HG02759 (cell line): ENCODE data around the gene MRPS21.

ENCODE experiments used
- ATAC-seq: cut with Tn5 transposase; IDR thresholded peaks from one replicate; pipeline ENCODE4 v1.9.1; 2021; ENCODE audit warnings: mild to moderate bottlenecking, moderate library complexity; ENCODE audit not compliant: unreplicated experiment

Gene MRPS21

DNA sequence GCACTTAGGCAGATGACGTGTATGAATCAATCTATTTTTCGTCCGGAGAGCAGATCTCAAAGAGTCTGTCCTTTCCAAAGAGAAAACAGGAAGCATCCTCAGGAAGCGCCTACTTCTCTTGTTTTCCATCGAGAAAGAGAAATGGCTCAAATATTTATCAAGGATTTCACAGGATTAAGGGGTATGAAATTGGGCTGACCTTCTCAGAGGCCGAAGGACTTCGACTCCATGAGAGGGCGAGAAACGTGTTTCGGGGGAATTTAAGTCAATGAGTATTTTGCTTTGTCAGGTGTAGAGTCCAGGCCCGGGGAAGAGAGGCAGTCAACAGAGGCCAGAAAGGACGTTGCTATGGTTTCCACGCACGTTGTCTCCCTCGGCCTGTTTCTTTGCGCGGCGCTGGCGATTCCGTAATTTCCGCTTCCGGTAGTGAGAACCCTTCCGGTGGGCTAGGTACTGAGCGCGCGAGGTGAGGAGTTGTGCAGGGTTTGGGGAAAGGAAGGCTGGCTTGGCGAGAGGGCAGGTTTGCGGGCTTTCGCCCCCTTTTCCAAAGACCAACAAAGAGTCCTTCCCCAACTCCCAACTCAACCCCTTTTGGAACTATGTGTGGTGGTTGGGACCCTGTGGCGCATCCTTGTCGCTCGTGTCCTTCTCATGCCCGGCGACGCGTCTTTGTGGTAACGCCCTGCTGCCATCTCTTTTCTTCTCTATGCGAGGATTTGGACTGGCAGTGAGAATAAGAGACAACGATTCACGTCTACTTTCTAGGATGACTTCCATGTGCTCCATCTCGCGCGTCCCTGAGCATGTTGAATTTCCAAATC, at the start of gene MRPS21:
Gene MRPS21, plus strand, starts transcription at position 429 of the 821 bp plus-strand sequence. CDS start 506 bp downstream, outside the sequence.
- ATAC-seq, result peak; percentile 99

GRCh38 chr1:150249936-150250335, 43.7 kb upstream of the MRPS21 start:
- ATAC-seq, result no peak

DNA sequence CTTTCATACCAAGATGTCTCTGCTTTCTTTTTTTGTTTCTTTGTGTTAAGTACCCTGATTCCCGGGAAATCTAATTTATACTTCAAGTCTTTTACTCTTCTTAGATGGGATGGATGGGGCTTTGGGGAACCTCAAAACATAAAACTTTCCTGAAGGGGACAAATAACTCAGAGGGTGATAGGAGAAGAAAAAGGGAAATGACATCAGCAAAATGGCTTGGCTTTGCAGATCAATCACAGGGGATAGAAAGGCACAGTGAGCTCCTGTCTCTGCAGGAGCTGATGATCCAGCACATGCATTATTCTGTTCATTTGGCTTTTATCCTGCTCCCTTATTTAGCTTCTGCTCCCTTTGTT, 37.5 kb upstream of the MRPS21 start:
- ATAC-seq, result no peak

DNA sequence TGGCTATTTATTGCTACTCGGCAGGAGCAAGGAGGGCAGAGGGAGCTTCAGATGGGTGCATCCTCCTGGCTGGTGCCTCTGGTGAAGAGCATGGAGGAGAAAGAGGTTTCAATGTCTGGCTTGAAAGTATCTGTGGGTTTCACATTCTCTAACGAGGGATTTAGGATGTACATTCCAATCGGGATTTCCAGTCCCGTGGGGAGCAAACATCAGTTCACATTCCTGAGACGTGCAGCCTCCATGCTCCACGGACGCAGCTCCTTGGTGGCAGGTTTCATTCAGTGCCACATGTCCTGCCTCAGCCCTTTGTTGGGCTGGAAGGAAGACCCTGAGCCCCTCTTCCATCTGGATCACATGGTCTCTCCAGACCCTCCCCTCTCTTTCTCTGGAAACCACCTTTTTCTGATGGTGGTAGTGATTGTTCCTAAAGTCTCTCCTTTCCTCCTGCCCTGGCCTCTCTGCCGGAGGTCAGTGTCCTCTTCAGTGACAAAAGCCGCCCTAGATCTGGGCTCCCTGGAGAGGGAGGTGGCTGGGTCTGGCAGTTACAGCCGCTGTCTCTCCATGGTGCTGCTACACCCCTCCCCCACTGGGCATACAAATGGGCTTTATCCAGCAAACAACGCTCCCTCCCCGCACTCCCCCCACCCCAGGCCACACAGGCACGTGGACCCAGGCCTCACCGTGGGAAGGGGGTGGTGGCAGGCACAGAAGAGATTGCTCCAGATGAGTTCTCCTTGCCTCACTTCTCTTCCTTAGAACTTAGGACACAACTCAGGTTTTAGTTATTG, 36.9 kb upstream of the MRPS21 start:
- no peak for ATAC-seq

DNA sequence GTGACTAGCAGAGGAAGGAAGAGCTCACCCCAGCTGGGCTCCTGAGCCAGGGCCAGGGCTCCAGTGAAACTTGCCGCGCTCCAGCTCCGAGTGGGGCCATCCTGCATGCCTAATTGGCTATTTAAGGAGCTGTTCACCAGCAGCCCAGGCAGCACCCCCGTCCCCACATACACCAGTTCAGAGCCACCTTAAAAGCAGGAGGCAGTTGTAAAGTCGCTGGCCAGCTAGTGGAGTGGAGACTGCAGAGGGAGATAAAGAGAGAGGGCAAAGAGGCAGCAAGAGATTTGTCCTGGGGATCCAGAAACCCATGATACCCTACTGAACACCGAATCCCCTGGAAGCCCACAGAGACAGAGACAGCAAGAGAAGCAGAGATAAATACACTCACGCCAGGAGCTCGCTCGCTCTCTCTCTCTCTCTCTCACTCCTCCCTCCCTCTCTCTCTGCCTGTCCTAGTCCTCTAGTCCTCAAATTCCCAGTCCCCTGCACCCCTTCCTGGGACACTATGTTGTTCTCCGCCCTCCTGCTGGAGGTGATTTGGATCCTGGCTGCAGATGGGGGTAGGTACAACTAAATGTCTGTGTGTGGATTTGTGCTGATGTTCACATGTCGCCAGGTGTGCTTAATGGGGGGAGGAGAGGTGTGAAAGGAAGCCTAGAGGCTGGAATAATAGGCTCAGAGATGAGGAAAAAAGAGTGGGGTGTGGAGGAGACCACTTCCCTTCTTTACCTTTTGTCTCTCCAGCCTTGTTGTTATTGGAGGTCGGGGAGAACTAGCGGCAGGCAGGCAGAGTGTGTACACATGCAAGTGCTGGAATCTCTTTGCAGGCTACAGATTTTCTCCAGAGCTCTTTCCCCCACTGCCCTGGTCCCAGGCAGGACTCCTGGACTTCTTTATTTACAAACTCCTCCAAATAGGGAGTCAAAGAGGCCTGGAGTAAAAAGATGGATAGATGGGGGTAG, 35.8 kb upstream of the MRPS21 start, which contains the start of gene CA14:
Gene CA14, plus strand, starts transcription at position 151 of the 962 bp plus-strand sequence. Its CDS starts 355 bp downstream, at position 506.
- no peak for ATAC-seq

GRCh38 chr1:150259217-150259616, 34.4 kb upstream of the MRPS21 start:
- ATAC-seq, result no peak

- no peak for ATAC-seq
Observed at GRCh38 chr1:150259758-150260669, 33.6 kb upstream of the MRPS21 start.

DNA sequence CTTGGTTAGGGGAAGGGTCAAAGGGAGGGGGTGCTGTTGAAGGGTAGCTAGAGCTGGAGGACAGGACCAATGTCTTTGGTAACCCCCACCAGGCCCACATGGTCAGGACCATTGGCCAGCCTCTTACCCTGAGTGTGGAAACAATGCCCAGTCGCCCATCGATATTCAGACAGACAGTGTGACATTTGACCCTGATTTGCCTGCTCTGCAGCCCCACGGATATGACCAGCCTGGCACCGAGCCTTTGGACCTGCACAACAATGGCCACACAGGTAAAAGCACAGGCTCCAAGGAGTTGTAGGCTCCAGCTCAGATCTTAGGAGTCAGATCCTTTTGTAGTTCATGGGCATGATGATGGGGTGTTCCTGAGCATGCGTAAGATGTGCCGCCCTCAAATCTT, 32.3 kb upstream of the MRPS21 start:
- no peak for ATAC-seq

DNA sequence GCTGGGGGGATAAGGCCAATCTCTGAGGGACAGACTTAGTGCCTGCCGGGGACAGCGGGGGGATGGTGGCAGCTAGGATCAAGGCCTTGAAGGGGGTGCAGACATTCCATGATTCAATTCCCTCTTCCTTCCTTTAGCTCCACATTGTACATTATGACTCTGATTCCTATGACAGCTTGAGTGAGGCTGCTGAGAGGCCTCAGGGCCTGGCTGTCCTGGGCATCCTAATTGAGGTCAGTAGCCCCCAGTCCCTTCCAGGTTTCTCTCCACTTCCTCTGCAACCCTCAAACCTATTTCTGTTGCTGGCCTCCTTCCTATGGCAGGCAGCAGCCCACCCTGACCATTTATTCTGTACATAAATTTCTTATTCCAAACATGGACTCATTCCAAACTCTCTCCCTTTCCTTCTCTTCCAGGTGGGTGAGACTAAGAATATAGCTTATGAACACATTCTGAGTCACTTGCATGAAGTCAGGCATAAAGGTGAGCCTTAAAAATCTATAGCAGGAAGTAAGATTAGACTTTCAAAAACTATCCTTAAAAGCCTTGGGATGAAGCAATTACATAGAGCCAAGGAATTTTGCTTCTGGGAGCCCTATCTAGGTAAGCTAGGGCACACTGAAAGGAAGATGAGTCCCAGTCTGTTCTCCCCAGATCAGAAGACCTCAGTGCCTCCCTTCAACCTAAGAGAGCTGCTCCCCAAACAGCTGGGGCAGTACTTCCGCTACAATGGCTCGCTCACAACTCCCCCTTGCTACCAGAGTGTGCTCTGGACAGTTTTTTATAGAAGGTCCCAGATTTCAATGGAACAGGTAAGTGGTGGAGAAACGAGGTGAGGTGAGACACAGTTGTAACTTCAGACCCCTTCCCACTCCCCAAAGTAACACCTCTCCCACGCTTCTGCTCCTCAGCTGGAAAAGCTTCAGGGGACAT, 31.0 kb upstream of the MRPS21 start:
- no peak for ATAC-seq

DNA sequence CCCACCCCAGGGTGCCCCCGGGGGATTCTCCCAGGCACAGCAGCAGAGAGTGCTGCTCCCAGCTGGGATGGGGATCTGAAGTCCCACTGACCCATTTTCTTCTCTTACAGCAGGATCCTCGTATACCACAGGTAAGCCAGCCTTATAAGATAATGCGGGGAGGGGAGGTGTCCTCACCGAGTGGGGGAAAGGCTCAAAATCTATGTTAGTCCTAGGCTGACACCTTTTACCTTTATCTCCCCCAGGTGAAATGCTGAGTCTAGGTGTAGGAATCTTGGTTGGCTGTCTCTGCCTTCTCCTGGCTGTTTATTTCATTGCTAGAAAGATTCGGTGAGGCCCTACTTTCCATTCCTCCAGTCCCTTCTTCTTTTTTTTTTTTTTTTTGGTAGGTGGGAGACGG, 30.1 kb upstream of the MRPS21 start:
- no peak for ATAC-seq

DNA sequence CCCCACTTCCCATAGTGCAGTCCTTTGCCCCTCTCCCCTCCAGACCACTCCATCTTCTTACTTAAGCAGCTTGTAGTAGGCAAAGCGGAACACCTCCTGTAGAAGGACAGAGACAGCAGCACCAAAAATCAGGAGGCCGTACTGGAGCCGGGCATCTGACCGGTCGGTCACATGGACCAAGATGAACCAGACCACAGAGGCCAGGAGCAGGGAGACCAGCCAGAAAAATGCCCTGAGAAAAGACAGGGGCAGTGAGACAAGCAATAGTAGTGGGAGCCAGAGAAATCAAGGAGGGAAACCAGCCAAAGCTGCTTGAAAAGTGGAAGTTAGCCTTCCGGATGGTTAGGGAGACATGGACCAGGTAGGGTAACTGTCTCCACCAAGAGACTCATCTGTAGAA, 25.8 kb upstream of the MRPS21 start:
- ATAC-seq, result no peak

DNA sequence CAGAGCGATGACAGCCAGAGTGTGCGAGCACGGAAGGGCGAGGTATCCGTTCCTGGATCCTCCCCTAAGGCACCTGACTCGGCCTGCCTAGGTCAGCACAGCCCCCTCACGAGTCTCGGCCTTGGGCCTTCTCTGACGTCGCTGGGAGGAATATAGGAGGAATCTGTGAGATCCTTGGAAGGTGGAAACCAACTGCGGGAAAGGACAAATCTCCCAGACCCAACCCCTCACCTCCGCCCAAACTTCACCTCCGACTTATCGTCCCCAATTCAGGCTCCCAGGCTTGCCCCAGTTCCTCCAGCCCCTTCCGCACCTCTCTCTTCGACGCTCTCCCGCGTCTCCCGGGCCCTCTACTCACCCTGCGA, 25.3 kb upstream of the MRPS21 start:
- ATAC-seq, result peak; percentile 21

GRCh38 chr1:150268705-150269403, 24.8 kb upstream of the MRPS21 start, which contains the start of gene APH1A:
Gene APH1A, minus strand, starts transcription at chr1:150269016. Its CDS starts 206 bp downstream, at chr1:150268810.
- ATAC-seq, result peak; percentile 93

DNA sequence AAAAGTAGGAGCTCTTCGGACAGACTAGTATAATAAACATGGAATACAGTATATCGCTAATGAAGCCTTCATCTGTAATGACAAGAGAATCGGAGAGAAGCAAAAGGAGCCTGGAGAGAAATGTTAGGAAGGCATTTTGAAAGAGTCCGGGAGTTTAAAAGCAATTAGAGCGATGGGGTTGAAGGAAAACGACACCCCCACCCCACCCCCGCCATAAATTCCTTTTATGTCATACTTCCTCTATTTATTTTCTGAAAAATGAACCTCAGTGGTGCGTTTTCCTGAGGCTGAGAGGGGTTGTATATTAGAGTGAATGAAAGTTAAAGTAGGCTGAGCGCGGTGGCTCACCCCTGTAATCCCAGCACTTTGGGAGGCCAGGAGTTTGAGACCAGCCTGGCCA, 24.2 kb upstream of the MRPS21 start:
- no peak for ATAC-seq

GRCh38 chr1:150271291-150271959, 22.2 kb upstream of the MRPS21 start:
- no peak for ATAC-seq

GRCh38 chr1:150273311-150273710, 20.4 kb upstream of the MRPS21 start:
- ATAC-seq, result no peak

DNA sequence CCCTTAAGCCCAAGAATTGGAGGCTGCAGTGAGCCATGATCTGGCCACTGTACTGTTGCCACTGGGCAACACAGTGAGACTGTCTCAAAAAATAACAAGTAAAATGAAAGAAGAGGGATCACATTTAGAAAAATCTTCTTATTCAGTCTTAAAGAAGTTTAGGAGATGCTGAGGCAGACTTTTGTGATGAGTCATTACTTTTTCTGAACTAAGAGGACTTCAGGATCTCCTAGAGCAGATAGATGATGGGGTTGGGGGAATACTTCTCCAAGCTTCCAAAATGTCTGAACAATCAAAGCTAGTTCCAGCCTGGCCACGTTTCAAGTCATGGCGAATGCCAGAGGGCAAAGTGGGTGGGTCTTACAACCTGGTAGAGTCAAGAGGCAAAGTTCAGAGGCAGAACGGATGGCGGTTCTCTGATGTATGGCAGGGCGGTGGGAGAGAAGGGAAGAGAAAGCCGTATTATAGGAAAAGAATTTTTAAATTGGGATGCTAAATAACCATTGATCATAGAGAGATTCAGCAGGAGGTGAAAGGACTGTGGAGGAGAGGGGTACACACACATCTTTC, 13.4 kb upstream of the MRPS21 start:
- no peak for ATAC-seq
